Activated CD8-positive, alpha-beta T cell treated with anti-CD3 and anti-CD28 coated beads for 36 hours (primary cell): ENCODE data around the gene GRK7. TPM values are rescaled to one million over a fixed set of nuclear protein-coding genes. Genes with fewer than 3 reads are reported as not detected.
"Not testable (repeated sequence)": the region's sequence is repeated elsewhere in the genome, so short reads cannot be mapped to it uniquely, and the experiment has no call there.

Experiments
- ATAC-seq: fragments of 200-7000 bp; cut with Tn5 transposase; one replicate; pipeline ENCODE4 v1.10.0; 2021; ENCODE audit warnings: mild to moderate bottlenecking, moderate library complexity
- CTCF ChIA-PET: fragments of 350-600 bp; sonication (Branson Sonifier 250); formaldehyde crosslinking; loops from one replicate; lab custom pipeline; 2021; ENCODE audit warnings: antibody characterized with exemption; lab: Charles Lee
- POLR2A ChIA-PET: fragments of 350-600 bp; sonication (Branson Sonifier 250); formaldehyde crosslinking; loops from one replicate; lab custom pipeline; 2021; ENCODE audit warnings: antibody characterized with exemption; lab: Charles Lee
- DNase-seq: peaks from one replicate; pipeline ENCODE4 v3.0.0-alpha.2; 2020
- H3K27ac Mint-ChIP-seq: one replicate; pipeline ENCODE4 v1.8.0; 2021; ENCODE audit warnings: mild to moderate bottlenecking, mixed read lengths
- H3K27me3 Mint-ChIP-seq: one replicate; pipeline ENCODE4 v1.8.0; 2021; ENCODE audit warnings: mixed read lengths
- H3K36me3 Mint-ChIP-seq: one replicate; pipeline ENCODE4 v1.8.0; 2021; ENCODE audit warnings: low read depth, mixed read lengths
- H3K4me1 Mint-ChIP-seq: one replicate; pipeline ENCODE4 v1.8.0; 2021; ENCODE audit warnings: low read depth, mixed read lengths
- H3K4me3 Mint-ChIP-seq: one replicate; pipeline ENCODE4 v1.8.0; 2021; ENCODE audit warnings: mild to moderate bottlenecking, moderate library complexity, mixed read lengths
- H3K9me3 Mint-ChIP-seq: one replicate; pipeline ENCODE4 v1.8.0; 2021; ENCODE audit warnings: mixed read lengths
- CTCF ChIP-seq: fragments of 200-600 bp; IDR thresholded peaks from one replicate; pipeline ENCODE4 v1.8.0; 2022; ENCODE audit warnings: antibody characterized with exemption, mild to moderate bottlenecking
- intact Hi-C: fragments of 100-400 bp; cut with micrococcal nuclease; formaldehyde crosslinking; loops from one replicate; pipeline ENCODE4 v1.10.0; 2022
- total RNA-seq, 2 experiments: library from RNA; stranded (reverse); gene quantifications; one replicate each; pipeline ENCODE4 v1.2.3, GENCODE V29; 2021

Gene GRK7
- total RNA-seq, 2 experiments from 2014 or later: 0.07 to 0.09 TPM

DNA sequence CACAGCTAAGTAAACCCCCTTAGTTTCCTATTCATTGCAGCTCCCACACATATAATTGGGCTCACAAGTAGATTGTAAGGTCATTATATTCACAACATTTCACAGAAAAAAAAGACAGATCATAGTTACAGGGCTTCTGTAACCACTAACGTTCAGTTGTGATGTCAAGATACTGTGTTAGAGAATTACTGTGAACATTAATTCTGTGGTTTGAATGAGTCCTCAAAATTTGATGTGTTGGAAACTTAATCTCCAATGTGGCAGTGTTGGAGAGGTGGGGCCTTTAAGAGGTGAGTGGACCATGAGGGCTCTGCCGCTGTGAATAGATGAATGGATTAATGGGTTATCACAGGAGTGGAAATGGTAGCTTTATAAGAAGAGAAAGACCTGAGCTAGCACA lies 21.3 kb downstream of the GRK7 start:
- no peak for DNase-seq
- H3K27me3 Mint-ChIP-seq: no peaks in the 10 kb centered on the region
- ChIA-PET CTCF (no interaction called here), POLR2A (interaction anchor here (1.3 kb wide), 1 partner anchor 12 kb away, joined by 3 read pairs; no protein-coding TSS in a partner anchor)
- no peaks in the 10 kb centered on the region for H3K36me3 Mint-ChIP-seq
- ATAC-seq: no peak
- no peak for TF ChIP-seq CTCF
- no peak overlapping the region for H3K27ac Mint-ChIP-seq
- no peak overlapping the region for H3K4me3 Mint-ChIP-seq
- H3K4me1 Mint-ChIP-seq: no peaks in the 10 kb centered on the region
- intact Hi-C loops: no loop called here
- H3K9me3 Mint-ChIP-seq: no peaks in the 10 kb centered on the region

DNA sequence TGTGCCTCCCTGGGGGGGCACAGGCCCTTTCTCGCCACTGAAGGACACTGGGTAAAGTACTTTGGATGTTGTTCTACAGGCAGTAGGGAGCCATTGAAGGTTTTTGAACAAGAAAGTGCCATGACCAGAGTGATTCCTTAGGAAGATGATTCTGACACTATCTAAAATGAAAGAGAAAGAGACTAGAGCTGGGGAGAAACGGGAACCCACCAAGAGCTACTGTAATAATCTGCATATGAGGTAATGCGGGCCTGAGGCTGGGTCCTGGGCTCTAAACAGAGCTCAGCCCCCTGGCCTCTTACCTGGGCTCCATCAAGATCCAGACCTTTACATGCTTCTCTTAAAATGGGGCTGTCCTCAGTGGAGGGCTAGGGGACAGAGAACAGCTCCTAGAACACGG lies 24.9 kb downstream of the GRK7 start:
- intact Hi-C loops: no loop called here
- ChIA-PET POLR2A (interaction anchor here (0.6 to 3.0 kb wide), 2 partner anchors 9 to 405 kb away, joined by 3 to 15 read pairs; no protein-coding TSS in a partner anchor), CTCF (interaction anchor here (1.1 kb wide), 1 partner anchor 10 kb away, joined by 5 read pairs; no protein-coding TSS in a partner anchor)
- H3K4me3 Mint-ChIP-seq: no peak overlapping the region
- no peak for DNase-seq
- no peaks in the 10 kb centered on the region for H3K27me3 Mint-ChIP-seq
- no peaks in the 10 kb centered on the region for H3K9me3 Mint-ChIP-seq
- no peak for ATAC-seq
- H3K36me3 Mint-ChIP-seq: no peaks in the 10 kb centered on the region
- H3K27ac Mint-ChIP-seq: no peak overlapping the region
- H3K4me1 Mint-ChIP-seq: no peaks in the 10 kb centered on the region
- TF ChIP-seq CTCF: no peak

DNA sequence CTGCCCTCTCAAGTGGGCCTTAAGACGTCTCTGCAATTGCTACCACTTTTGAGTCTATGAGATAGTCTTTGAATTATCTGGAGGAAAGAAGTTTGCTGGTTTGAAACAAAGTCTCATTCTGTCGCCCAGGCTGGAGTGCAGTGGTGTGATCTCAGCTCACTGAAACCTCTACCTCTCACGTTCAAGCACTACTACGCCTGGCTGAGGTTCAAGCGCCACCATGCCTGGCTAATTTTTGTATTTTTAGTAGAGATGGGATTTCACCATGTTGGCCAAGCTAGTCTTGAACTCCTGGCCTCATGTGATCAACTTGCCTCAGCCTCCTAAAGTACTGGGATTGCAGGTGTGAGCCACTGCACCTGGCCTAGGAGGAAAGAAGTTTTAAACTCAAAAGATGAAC lies 25.5 kb downstream of the GRK7 start:
- H3K27ac Mint-ChIP-seq, DNase-seq, intact Hi-C loops, H3K27me3 Mint-ChIP-seq, H3K4me1 Mint-ChIP-seq, H3K9me3 Mint-ChIP-seq, H3K36me3 Mint-ChIP-seq, ATAC-seq, H3K4me3 Mint-ChIP-seq: not testable (repeated sequence)
- ChIA-PET POLR2A (interaction anchor here (0.6 to 3.0 kb wide), 2 partner anchors 8 to 404 kb away, joined by 3 to 15 read pairs; no protein-coding TSS in a partner anchor), CTCF (interaction anchor here (1.1 kb wide), 1 partner anchor 11 kb away, joined by 5 read pairs; no protein-coding TSS in a partner anchor)

- Mint-ChIP-seq H3K27ac (no peak overlapping the region), H3K4me1 (peaks cover 5% of the 10 kb centered on the region), H3K9me3 (no peaks in the 10 kb centered on the region), H3K27me3 (no peaks in the 10 kb centered on the region), H3K4me3 (no peak overlapping the region), H3K36me3 (no peaks in the 10 kb centered on the region)
- DNase-seq (no peak), ATAC-seq (no peak)
- POLR2A ChIA-PET: no interaction called here
- TF ChIP-seq CTCF: no peak
- CTCF ChIA-PET: interaction anchor here (0.7 kb wide), 1 partner anchor 51 kb away, joined by 3 read pairs; no protein-coding TSS in a partner anchor
- intact Hi-C loops: no loop called here
These were observed 26.1 kb downstream of the GRK7 start for GRCh38 chr3:141789281-141789680.

GRCh38 chr3:141790171-141790570 lies 27.0 kb downstream of the GRK7 start:
- DNase-seq (no peak), ATAC-seq (no peak)
- Mint-ChIP-seq H3K4me1 (peaks cover 14% of the 10 kb centered on the region), H3K27ac (no peak overlapping the region), H3K4me3 (no peak overlapping the region), H3K36me3 (no peaks in the 10 kb centered on the region), H3K9me3 (no peaks in the 10 kb centered on the region), H3K27me3 (no peaks in the 10 kb centered on the region)
- no peak for TF ChIP-seq CTCF
- ChIA-PET POLR2A (no interaction called here), CTCF (interaction anchor here (0.7 kb wide), 1 partner anchor 51 kb away, joined by 3 read pairs; no protein-coding TSS in a partner anchor)
- intact Hi-C loops: no loop called here
